Measurements from ENCODE around the gene KCNG4. TPM values are rescaled to one million over a fixed set of nuclear protein-coding genes. Genes with fewer than 3 reads are reported as not detected.

KCNG4 gene
- polyA plus RNA-seq, 3 donors, result not detected

DNA sequence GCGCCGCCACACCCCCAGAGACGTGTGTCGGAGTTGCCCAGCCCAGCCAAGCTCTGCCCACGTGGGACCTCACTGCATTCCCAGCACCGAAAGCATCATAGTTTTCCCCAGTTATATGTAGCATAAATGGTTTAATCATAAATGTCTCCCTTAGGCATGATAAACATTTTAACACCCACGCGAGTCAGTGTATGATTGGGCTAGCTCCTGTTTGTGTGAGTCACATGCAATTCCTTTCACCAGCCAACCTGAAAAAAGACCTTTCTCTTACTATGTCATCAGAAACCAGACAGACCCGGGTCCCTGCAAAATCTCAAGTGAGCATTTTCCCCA, 62.1 kb downstream of the KCNG4 start:
- H3K36me3 Mint-ChIP-seq, result peaks cover 42 to 56% of the 10 kb centered on the region in 2 donors
- peak in 1 of 3 donors; percentile 61 for DNase-seq
- TF ChIP-seq, protein P1, sequence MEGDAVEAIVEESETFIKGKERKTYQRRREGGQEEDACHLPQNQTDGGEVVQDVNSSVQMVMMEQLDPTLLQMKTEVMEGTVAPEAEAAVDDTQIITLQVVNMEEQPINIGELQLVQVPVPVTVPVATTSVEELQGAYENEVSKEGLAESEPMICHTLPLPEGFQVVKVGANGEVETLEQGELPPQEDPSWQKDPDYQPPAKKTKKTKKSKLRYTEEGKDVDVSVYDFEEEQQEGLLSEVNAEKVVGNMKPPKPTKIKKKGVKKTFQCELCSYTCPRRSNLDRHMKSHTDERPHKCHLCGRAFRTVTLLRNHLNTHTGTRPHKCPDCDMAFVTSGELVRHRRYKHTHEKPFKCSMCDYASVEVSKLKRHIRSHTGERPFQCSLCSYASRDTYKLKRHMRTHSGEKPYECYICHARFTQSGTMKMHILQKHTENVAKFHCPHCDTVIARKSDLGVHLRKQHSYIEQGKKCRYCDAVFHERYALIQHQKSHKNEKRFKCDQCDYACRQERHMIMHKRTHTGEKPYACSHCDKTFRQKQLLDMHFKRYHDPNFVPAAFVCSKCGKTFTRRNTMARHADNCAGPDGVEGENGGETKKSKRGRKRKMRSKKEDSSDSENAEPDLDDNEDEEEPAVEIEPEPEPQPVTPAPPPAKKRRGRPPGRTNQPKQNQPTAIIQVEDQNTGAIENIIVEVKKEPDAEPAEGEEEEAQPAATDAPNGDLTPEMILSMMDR (IDR thresholded peaks at IDR 0.05), result no peak
- intact Hi-C loops (cut with micrococcal nuclease), result no loop called here
- Histone ChIP-seq H2AFZ (ENCODE audit: insufficient read depth, low read depth, low read length, poor library complexity, severe bottlenecking) (no peak overlapping the region), H3K4me3 (replicated peaks in 1 of 3; ENCODE audit: low read depth in 2 of 3, low read length in 3 of 3) (no peak overlapping the region), H3K36me3 (replicated peaks in 1 of 2; ENCODE audit: control insufficient read depth in 1 of 2, insufficient read depth in 2 of 2, low read length in 2 of 2) (peaks cover 52 to 53% of the 10 kb centered on the region in 2 donors), H3K79me2 (ENCODE audit: insufficient read depth, low read length) (no peaks in the 10 kb centered on the region), H3K9ac (ENCODE audit: insufficient read depth, low read length, poor library complexity, severe bottlenecking) (no peak overlapping the region), H4K20me1 (ENCODE audit: insufficient read depth, low read length) (no peaks in the 10 kb centered on the region), H3K9me3 (replicated peaks in 1 of 2; ENCODE audit: control insufficient read depth in 1 of 2, insufficient read depth in 1 of 2, low read length in 2 of 2) (no peaks in the 10 kb centered on the region), H3K4me2 (replicated peaks; ENCODE audit: extremely low read depth, low read length, poor library complexity, severe bottlenecking) (no peak overlapping the region), H3K27me3 (ENCODE audit: control insufficient read depth in 2 of 2, insufficient read depth in 2 of 2, low read length in 2 of 2) (no peaks in the 10 kb centered on the region), H3K4me1 (ENCODE audit: control insufficient read depth in 1 of 2, insufficient read depth in 2 of 2, low read length in 2 of 2) (peaks cover 24 to 26% of the 10 kb centered on the region in 2 donors), H3K27ac (ENCODE audit: low read depth in 1 of 2, low read length in 2 of 2) (peak overlapping the region in 1 of 2 donors; percentile 32)
- no peak overlapping the region for H3K4me3 Mint-ChIP-seq
- no peaks in the 10 kb centered on the region for H3K9me3 Mint-ChIP-seq
- WGBS (ENCODE audit: insufficient coverage), result no CpG with 5 or more reads among the region's 9 CpGs
- peaks cover 27% of the 10 kb centered on the region for H3K4me1 Mint-ChIP-seq
- H3K27me3 Mint-ChIP-seq (ENCODE audit: low read depth in 3 of 3), result peaks cover 1 to 5% (median 2%) of the 10 kb centered on the region in 3 donors
- peak overlapping the region in 6 of 7 donors; percentile 10 to 97 (median 72) for H3K27ac Mint-ChIP-seq

DNA sequence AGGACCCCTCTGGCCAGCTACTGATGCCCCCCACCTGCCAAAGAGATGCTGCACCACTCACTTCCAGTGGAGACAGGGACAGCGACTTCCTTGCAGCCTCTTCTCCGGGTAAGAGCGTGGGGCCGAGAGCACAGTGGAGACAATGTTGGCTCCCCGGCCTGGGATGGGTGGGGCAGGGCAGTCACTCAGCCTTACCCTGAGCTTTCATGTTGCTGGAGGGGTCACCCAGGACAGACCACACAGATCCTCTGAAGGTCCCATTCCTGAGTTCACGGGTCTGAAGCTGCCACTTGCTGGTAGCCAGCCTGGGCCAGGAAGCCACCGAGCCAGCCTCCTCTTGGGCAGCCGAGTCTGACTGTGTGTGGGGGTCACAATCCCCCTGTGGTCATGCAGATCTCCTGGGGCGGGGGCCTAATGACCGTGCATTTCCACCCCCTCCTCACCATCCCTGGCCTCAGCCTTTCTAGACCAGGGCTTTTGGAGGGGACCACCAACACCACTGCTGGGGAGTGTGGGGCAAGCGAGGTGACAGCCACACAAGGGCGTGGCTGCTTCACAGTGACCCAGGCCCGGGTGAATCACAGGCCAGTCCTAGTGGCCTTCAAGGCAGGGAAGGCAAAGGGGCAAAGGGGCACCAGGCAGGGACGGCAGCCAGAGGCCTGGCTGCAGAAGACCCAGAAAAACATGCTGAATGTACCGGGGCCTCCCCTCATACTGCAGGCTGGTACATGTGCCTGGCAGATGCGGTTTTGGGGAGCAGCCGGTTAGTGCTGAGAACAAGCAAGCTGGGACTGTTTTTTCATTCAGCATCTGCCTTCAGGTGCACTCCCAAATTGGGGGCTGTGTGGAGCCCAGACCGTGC, 63.4 kb downstream of the KCNG4 start:
- no peaks in the 10 kb centered on the region for H3K27me3 ChIP-seq (ENCODE audit: control insufficient read depth in 2 of 2, insufficient read depth in 2 of 2, low read length in 2 of 2)
- no peaks in the 10 kb centered on the region for H4K20me1 ChIP-seq (ENCODE audit: insufficient read depth, low read length)
- H3K4me2 ChIP-seq (replicated peaks; ENCODE audit: extremely low read depth, low read length, poor library complexity, severe bottlenecking), result peak overlapping the region; percentile 15
- peaks cover 24 to 26% of the 10 kb centered on the region in 2 donors for H3K4me1 ChIP-seq (ENCODE audit: control insufficient read depth in 1 of 2, insufficient read depth in 2 of 2, low read length in 2 of 2)
- peak overlapping the region; percentile 56 for H3K9ac ChIP-seq (ENCODE audit: insufficient read depth, low read length, poor library complexity, severe bottlenecking)
- 89% methylated on average over 14 of the region's 18 CpGs for WGBS (ENCODE audit: insufficient coverage)
- no peaks in the 10 kb centered on the region for H3K9me3 ChIP-seq (replicated peaks in 1 of 2; ENCODE audit: control insufficient read depth in 1 of 2, insufficient read depth in 1 of 2, low read length in 2 of 2)
- intact Hi-C loops (cut with micrococcal nuclease), result no loop called here
- peak overlapping the region in 1 of 2 donors; percentile 45 for H3K4me3 Mint-ChIP-seq
- DNase-seq, result peak in 2 of 3 donors; percentile 14 to 73
- H3K27ac ChIP-seq (ENCODE audit: low read depth in 1 of 2, low read length in 2 of 2), result peak overlapping the region; percentile 93 to 94
- no peak overlapping the region for H2AFZ ChIP-seq (ENCODE audit: insufficient read depth, low read depth, low read length, poor library complexity, severe bottlenecking)
- H3K9me3 Mint-ChIP-seq, result peaks cover 0 to 3% (median 0%) of the 10 kb centered on the region in 7 donors
- no peaks in the 10 kb centered on the region for H3K79me2 ChIP-seq (ENCODE audit: insufficient read depth, low read length)
- peak overlapping the region; percentile 94 to 99 (median 96) for H3K27ac Mint-ChIP-seq
- H3K36me3 Mint-ChIP-seq, result peaks cover 29 to 44% of the 10 kb centered on the region in 2 donors
- H3K4me1 Mint-ChIP-seq, result peaks cover 27% of the 10 kb centered on the region
- no peak overlapping the region for H3K4me3 ChIP-seq (replicated peaks in 1 of 3; ENCODE audit: low read depth in 2 of 3, low read length in 3 of 3)
- peaks cover 0 to 5% (median 2%) of the 10 kb centered on the region in 3 donors for H3K27me3 Mint-ChIP-seq (ENCODE audit: low read depth in 3 of 3)
- peaks cover 40% of the 10 kb centered on the region in 2 donors for H3K36me3 ChIP-seq (replicated peaks in 1 of 2; ENCODE audit: control insufficient read depth in 1 of 2, insufficient read depth in 2 of 2, low read length in 2 of 2)
- TF ChIP-seq, protein P1 (IDR thresholded peaks at IDR 0.05), result no peak
